ENCODE results near the gene TERT.
"Not testable (repeated sequence)": the region's sequence is repeated elsewhere in the genome, so short reads cannot be mapped to it uniquely, and the experiment has no call there.

TERT gene

DNA sequence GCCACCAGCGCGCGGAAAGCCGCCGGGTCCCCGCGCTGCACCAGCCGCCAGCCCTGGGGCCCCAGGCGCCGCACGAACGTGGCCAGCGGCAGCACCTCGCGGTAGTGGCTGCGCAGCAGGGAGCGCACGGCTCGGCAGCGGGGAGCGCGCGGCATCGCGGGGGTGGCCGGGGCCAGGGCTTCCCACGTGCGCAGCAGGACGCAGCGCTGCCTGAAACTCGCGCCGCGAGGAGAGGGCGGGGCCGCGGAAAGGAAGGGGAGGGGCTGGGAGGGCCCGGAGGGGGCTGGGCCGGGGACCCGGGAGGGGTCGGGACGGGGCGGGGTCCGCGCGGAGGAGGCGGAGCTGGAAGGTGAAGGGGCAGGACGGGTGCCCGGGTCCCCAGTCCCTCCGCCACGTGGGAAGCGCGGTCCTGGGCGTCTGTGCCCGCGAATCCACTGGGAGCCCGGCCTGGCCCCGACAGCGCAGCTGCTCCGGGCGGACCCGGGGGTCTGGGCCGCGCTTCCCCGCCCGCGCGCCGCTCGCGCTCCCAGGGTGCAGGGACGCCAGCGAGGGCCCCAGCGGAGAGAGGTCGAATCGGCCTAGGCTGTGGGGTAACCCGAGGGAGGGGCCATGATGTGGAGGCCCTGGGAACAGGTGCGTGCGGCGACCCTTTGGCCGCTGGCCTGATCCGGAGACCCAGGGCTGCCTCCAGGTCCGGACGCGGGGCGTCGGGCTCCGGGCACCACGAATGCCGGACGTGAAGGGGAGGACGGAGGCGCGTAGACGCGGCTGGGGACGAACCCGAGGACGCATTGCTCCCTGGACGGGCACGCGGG is at the start of gene TERT:
TERT (minus strand) TSS at position 234 of the 815 bp plus-strand sequence; CDS start at position 155, 79 bp downstream.
- DNase-seq (ENCODE audit: low read depth in 2 of 2): peak; percentile 57 to 66

GRCh38 chr5:1343931-1344901 is 49.3 kb upstream of the TERT start:
- DNase-seq (ENCODE audit: low read depth in 2 of 2): peak in 1 of 2 donors; percentile 7

- DNase-seq (ENCODE audit: low read depth in 2 of 2): no peak
These were observed 48.5 kb upstream of the TERT start for GRCh38 chr5:1343315-1343751.

GRCh38 chr5:1342711-1343110 is 47.8 kb upstream of the TERT start:
- not testable (repeated sequence) for DNase-seq (ENCODE audit: low read depth in 2 of 2)

DNA sequence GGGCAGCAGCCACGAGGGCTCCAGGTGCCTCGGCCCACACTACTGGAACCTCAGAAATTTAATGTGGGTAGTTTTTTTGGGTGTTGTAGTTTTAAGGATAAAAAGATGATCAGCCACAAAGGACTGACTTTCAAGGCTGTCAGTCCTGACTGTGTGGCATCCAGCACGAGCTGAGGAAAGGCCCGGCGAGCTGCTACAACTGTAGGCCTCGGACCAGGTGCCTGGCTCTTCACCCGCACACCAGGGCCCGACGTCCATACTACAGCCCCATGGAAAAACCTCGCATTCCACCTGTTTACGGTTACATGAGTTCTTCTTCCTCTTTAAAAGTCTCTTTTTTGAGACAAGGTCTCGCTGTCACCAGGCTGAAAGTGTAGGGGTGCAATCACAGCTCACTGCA is 47.4 kb upstream of the TERT start:
- no peak for DNase-seq (ENCODE audit: low read depth in 2 of 2)

DNA sequence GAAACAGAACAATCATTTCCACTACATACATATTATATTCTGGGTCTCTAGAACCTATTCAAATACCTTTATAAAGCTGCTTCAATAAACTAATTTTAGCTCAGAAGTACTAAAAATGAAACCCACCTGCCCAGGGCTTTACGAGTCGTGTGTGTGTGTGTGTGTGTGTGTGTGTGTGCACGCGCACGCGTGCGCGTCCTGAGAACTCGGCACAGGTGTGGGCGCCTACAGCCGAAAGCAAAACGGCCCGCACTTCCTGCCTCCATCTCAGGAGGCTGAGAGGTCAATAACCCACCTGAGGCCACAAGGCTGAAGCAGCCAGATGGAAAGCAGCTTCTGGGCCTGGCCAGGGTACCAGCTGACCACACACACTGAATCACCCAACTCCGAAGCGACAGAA is 47.0 kb upstream of the TERT start:
- DNase-seq (ENCODE audit: low read depth in 2 of 2): no peak

- DNase-seq (ENCODE audit: low read depth in 2 of 2): not testable (repeated sequence)
These were observed 44.9 kb upstream of the TERT start for GRCh38 chr5:1339818-1340210.

DNA sequence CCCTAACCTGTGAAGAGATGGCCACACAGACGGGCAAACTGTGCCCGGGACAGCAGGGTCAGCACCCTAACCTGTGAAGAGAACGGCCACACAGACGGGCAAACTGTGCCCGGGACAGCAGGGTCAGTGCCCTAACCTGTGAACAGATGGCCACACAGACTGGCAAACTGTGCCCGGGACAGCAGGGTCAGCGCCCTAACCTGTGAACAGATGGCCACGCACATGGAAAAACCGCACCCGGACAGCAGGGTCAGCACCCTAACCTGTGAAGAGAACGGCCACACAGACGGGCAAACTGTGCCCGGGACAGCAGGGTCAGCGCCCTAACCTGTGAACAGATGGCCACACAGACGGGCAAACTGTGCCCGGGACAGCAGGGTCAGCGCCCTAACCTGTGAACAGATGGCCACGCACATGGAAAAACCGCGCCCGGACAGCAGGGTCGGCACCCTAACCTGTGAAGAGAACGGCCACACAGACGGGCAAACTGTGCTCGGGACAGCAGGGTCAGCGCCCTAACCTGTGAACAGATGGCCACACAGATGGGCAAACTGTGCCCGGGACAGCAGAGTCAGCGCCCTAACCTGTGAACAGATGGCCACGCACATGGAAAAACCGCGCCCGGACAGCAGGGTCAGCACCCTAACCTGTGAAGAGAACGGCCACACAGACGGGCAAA is 44.4 kb upstream of the TERT start:
- DNase-seq (ENCODE audit: low read depth in 2 of 2): not testable (repeated sequence)

DNA sequence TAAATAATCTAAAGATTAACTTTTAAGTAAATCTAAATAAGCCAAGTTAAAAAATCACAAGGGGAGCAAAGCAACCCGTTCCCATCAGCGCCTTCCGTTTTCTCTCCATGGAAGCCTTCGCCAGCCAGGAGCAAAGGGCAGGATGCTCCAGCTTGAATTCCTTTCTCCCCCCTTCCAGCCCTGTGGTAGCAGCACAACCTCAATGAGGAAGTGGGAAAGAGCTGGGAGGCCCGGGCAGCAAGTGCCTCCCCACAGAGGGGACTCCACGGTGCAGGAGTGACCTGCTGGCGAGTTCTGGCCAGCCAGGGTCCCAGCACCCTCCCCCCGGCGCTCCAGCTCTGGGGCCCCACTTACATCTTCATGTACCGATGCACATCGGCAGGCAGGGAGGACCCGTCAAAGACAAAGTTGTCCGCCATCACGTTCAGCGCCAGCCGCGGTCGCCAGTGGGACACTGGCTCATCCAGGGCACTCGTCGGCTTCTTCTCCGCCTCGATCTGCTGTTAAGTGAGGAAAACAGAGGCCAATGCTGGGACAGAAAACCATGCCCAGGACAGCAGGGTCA is 43.7 kb upstream of the TERT start:
- DNase-seq (ENCODE audit: low read depth in 2 of 2): no peak

GRCh38 chr5:1338196-1338490 is 43.3 kb upstream of the TERT start:
- no peak for DNase-seq (ENCODE audit: low read depth in 2 of 2)

GRCh38 chr5:1337489-1338195 is 42.8 kb upstream of the TERT start:
- DNase-seq (ENCODE audit: low read depth in 2 of 2): no peak

DNA sequence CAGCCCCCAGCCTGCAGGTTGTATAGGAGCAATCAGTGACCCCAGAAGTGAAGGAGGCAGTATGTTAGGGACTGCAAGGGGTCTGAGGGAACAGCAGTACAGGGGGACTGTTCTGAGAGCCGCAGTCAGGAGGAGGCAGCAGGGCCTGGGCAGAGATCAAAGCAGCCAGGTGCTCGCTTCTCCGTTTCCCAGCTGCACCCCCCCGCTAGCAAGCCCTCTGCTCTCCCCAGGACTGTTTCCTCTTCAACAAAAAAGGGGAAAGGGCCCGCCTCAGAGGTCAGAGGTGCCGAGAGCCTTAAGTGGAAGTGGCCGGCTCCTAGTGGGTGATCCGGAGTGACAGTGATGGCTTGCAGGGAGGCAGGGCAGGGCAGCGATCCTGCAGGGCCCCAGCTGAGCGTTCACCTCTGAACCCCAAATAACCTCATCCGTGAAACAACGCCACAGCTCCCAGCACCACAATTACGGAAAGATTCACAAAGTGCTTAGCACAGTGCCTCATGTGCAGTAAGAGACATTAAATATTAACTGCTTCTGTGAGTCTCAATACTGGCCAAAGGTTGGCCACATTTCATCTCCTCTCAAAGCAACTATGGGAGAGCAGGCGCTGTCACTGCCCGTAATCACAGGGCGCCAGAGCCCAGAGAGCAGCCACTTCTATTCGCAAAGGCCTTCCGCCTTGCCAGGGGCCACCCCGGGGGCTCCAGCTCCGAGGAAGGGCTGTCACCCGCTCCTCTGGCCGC is 42.1 kb upstream of the TERT start:
- DNase-seq (ENCODE audit: low read depth in 2 of 2): no peak

DNA sequence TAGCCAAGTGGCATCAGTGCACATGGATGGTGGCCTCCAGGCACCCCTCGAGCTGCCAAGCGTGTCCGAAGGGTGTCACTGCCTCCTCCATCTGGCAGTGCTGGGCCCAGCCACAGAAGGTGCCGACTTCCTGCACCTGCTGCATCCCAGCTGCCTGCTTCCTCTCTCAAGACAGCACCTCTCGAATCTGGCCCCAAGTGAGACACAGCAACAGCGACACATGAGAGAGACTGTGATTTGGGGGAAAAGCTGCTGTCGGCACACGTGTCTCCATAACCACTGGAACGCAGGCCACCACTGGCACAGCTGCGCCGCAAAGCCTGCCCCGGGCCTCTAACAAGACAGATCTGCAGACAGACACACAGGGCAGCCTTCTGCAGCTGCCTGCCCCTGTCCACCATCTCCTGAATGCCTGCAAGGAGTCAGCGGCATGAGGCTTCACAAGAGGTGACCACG is 41.3 kb upstream of the TERT start:
- DNase-seq (ENCODE audit: low read depth in 2 of 2): no peak

DNA sequence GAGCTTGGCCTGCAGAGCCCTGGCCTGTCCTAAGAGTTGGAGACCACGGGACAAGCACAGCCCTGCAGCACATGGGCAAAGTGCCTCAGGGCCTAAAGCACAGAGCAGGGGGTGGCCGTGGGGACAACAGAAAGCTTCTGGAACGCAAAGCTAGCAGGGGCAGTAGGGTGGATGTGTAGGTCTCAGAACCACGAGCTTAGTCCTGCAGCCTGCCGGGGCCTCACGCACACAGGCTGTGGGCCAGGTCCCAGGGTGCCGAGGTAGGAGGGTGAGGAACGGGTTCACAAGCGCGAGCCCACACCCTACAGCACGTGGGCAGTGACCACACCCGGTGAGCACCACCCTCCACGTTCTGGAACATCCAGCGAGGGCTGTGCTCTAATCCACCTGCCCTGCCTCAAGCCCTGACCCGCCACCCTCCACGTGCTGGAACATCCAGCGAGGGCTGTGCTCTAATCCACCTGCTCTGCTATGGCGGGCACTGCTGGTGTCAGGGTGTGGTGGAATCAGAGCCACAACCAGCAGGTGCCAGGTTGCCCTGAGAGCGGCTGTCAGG is 40.8 kb upstream of the TERT start:
- DNase-seq (ENCODE audit: low read depth in 2 of 2): no peak

DNA sequence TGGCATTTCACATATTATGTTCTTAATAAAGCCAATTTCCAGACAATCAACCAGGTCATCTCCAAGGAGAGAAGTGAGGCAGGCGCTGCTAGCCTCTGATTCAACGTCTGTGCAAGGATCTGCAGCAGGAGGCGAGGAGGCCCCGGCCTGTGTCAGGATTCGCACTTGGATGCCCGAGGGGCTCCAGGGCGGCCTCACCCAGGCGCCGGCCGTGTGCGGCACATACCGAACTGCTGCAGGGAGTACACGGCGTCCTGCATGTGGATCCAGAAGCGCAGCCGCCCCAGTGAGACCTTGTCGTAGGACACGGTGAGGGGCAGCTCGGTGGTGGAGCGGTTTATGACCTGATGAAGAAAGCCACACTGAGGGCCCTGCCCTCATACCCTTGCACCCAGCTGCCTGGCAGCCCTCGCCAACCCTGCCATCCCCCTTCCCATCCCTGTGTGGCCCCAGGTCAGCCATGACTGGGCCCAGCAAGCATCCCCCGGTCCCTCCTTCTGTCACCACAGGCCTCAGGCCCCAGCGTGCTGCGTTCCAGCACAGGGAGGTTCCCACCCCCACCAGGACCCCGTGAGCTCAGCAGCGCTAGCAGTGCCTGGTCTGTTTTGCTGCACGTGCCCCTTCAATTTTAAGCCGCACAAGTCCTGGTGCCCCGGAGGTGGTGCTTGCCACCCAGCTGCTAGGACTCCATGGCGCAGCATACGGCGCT is 40.1 kb upstream of the TERT start:
- DNase-seq (ENCODE audit: low read depth in 2 of 2): no peak

GRCh38 chr5:1333986-1334385 is 39.1 kb upstream of the TERT start:
- no peak for DNase-seq (ENCODE audit: low read depth in 2 of 2)

DNA sequence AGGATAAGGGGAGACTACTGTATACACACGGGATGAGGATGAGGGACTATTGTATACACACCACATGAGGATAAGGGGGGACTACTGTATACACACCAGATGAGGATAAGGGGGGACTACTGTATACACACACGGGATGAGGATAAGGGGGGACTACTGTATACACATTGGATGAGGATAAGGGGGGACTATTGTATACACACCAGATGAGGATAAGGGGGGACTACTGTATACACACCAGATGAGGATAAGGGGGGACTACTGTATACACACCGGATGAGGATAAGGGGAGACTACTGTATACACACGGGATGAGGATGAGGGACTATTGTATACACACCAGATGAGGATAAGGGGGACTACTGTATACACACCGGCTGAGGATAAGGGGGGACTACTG is 38.4 kb upstream of the TERT start:
- DNase-seq (ENCODE audit: low read depth in 2 of 2): not testable (repeated sequence)

DNA sequence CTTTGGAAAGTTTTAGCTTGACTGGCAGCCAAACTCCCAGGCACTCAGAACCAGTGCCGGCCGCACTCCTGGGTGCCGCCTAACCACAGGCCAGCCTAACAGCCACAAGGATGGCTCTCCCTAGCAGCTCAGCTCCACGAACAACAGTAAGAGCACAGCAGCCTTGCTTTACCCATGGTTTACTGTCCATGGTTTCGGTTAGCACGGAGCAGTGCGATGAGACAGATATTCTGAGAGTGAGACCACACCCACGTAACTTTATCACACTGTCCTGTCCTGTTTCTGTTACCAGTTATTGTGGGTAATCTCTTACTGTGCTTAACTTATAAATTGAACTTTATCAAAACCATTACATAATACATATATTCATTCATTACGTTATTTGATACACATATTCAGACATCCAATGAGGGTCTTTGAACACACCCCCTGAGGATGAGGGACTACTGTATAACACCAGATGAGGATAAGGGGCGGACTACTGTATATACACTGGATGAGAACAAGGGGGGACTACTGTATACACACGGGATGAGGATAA is 37.7 kb upstream of the TERT start:
- no peak for DNase-seq (ENCODE audit: low read depth in 2 of 2)

DNA sequence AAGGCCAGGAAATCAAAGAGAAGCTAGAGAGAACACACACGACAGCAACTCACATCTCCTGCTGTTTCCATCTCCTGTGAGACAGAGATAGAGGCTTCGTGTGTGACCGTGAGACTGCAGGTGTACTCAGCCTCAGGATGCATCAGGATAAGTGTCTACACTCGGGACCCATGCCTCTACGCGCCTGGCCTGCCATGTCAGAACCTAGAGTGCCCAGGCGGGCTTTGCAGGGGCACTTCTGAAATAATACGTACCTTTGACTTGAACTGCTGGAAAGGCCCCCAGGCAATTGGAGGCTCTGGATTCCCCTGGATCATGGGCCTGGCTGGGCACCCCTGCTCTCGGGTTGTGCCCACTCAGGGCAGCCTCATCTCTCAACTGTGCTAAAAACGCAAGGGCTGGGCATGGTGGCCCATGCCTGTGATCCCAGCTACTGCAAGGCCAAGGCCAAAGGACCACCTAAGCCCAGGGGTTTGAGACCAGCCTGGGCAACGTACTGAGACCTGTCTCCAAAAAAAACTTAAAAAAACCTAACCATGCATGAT is 37.1 kb upstream of the TERT start:
- no peak for DNase-seq (ENCODE audit: low read depth in 2 of 2)
